OCI-LY7 (cell line): ENCODE data around the gene SERPINE2.

Experiments
- CTCF ChIP-seq: fragments of 200-600 bp; sonication (generic); conservative IDR thresholded peaks from 2 replicates; pipeline ENCODE4 v1.5.1; 2014; ENCODE audit warnings: mild to moderate bottlenecking, antibody characterized with exemption, low read length, moderate library complexity, mixed read lengths
- EZH2phosphoT487 ChIP-seq: fragments of 200-600 bp; sonication (generic); IDR thresholded peaks from 2 replicates; pipeline ENCODE4 v1.6.1; 2018; ENCODE audit warnings: low read depth, borderline replicate concordance, mild to moderate bottlenecking, mixed run types, antibody characterized with exemption, low read length, moderate library complexity, mixed read lengths

GRCh38 chr2:223959688-223960087 lies 79.4 kb downstream of the SERPINE2 start:
- TF ChIP-seq EZH2phosphoT487 (no peak), CTCF (no peak)
